Activated naive CD4-positive, alpha-beta T cell treated with anti-CD3 and anti-CD28 coated beads, Interleukin-2, amount 50 U/mL, for 24 hours (primary cell): ENCODE results near the gene OR10K2.
"Not testable (repeated sequence)": the region's sequence is repeated elsewhere in the genome, so short reads cannot be mapped to it uniquely, and the experiment has no call there.

Source experiments
- H3K27ac Mint-ChIP-seq: one replicate; pipeline ENCODE4 v1.8.0; 2021; ENCODE audit warnings: mild to moderate bottlenecking, mixed read lengths
- H3K27me3 Mint-ChIP-seq: one replicate; pipeline ENCODE4 v1.8.0; 2021; ENCODE audit warnings: mixed read lengths
- H3K36me3 Mint-ChIP-seq: one replicate; pipeline ENCODE4 v1.8.0; 2021; ENCODE audit warnings: mixed read lengths
- H3K4me1 Mint-ChIP-seq: one replicate; pipeline ENCODE4 v1.8.0; 2021; ENCODE audit warnings: mixed read lengths
- H3K4me3 Mint-ChIP-seq: one replicate; pipeline ENCODE4 v1.8.0; 2021; ENCODE audit warnings: mild to moderate bottlenecking, mixed read lengths
- H3K9me3 Mint-ChIP-seq: one replicate; pipeline ENCODE4 v1.8.0; 2021; ENCODE audit warnings: mixed read lengths

OR10K2 gene

DNA sequence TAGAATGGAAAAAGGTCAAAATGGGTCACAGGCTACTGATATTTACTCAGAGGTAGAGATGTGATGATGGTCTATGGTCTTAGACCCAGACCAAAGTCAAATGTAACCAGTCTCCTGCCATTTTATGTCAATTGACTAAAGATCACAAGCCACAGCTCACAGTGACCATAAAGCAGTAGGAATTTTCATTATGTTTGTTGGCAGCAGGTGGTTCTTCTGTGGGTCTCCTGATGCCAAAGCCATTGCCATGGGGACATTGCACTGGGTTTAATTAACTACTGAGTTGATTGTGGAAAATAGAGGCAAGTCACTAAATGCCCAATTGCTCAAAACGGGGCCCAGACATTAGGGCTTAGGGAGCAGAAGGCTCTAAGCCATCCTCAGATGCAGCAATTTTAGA, at the start of gene OR10K2:
Gene OR10K2 (minus strand): TSS at position 101 of the 400 bp plus-strand sequence. CDS start 5,371 bp downstream, outside the sequence.
- H3K9me3 Mint-ChIP-seq = no peaks in the 10 kb centered on the region

GRCh38 chr1:158471920-158472319, 45.9 kb upstream of the OR10K2 start, which contains the start of gene OR10R2:
Gene OR10R2 (plus strand): TSS chr1:158472220. CDS start chr1:158472326, 106 bp downstream.
- H3K36me3 Mint-ChIP-seq = no peaks in the 10 kb centered on the region
- no peak within 1 kb of the TSS for H3K27ac Mint-ChIP-seq
- H3K4me3 Mint-ChIP-seq = no peak within 1 kb of the TSS
- no peaks in the 10 kb centered on the region for H3K9me3 Mint-ChIP-seq
- peaks cover 14% of the 10 kb centered on the region for H3K27me3 Mint-ChIP-seq
- no peaks in the 10 kb centered on the region for H3K4me1 Mint-ChIP-seq

More for the DNA sequence above, at the start of gene OR10K2:
- peaks cover 6% of the 10 kb centered on the region for H3K27me3 Mint-ChIP-seq
- no peak within 1 kb of the TSS for H3K27ac Mint-ChIP-seq
- peaks cover 1% of the 10 kb centered on the region for H3K36me3 Mint-ChIP-seq
- H3K4me3 Mint-ChIP-seq = no peak within 1 kb of the TSS
- H3K4me1 Mint-ChIP-seq = no peaks in the 10 kb centered on the region

DNA sequence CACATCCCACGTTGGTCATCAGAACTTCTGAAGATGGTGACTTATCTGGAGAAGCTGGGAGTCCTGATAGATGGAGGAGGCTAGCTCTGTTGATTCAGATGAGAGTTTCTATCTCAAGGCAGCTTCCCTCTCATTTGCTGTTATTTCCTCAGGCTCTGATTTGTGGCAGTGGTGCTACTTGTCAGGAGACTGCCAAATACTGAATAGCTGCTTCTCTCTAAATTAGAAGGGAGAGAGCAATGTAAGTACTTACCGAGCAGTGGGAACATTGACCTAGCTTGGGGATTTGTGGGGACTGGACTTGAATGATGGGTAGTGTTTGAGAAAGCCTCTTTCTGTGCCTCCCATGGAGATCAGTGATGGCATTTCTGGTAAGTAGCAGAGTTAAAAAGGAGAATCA, 35.5 kb upstream of the OR10K2 start, which contains the start of gene OR10K1:
Gene OR10K1 (plus strand): TSS at position 301 of the 400 bp plus-strand sequence. CDS start 3,728 bp downstream, outside the sequence.
- Mint-ChIP-seq H3K4me3 (no peak within 1 kb of the TSS), H3K9me3 (no peaks in the 10 kb centered on the region), H3K36me3 (no peaks in the 10 kb centered on the region), H3K27me3 (peaks cover 8% of the 10 kb centered on the region), H3K4me1 (no peaks in the 10 kb centered on the region), H3K27ac (no peak within 1 kb of the TSS)

GRCh38 chr1:158458263-158458662, 32.2 kb upstream of the OR10K2 start:
- H3K27ac Mint-ChIP-seq = no peak overlapping the region
- H3K27me3 Mint-ChIP-seq = peaks cover 12% of the 10 kb centered on the region
- H3K4me3 Mint-ChIP-seq = no peak overlapping the region
- no peaks in the 10 kb centered on the region for H3K36me3 Mint-ChIP-seq
- H3K4me1 Mint-ChIP-seq = no peaks in the 10 kb centered on the region
- H3K9me3 Mint-ChIP-seq = no peaks in the 10 kb centered on the region

- Mint-ChIP-seq H3K4me1 (no peaks in the 10 kb centered on the region), H3K36me3 (no peaks in the 10 kb centered on the region), H3K4me3 (no peak overlapping the region), H3K9me3 (no peaks in the 10 kb centered on the region), H3K27ac (no peak overlapping the region), H3K27me3 (peaks cover 12% of the 10 kb centered on the region)
Observed at GRCh38 chr1:158457246-158457645, 31.2 kb upstream of the OR10K2 start.

DNA sequence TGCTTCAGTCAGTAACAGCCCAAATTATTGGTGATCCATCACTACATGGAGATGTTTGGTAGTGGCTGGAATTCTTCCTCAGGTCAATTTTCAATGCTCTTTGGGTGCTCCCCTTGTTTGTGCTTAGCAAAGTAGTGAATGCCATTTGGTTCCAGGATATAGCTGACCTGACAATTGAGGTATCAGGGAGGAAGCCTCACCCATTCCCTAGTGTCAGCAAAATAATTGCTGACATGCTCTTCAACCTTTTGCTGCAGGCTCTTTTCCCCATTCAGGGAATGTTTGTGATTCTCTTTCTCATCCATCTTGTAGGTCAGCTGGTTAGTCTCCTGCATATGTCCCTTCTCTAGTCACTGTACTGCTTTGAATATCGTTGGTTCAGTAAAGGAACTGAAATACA, 28.5 kb upstream of the OR10K2 start:
- no peaks in the 10 kb centered on the region for H3K4me1 Mint-ChIP-seq
- H3K9me3 Mint-ChIP-seq = peaks cover 7% of the 10 kb centered on the region
- H3K4me3 Mint-ChIP-seq = no peak overlapping the region
- no peak overlapping the region for H3K27ac Mint-ChIP-seq
- H3K36me3 Mint-ChIP-seq = peaks cover 2% of the 10 kb centered on the region
- peaks cover 15% of the 10 kb centered on the region for H3K27me3 Mint-ChIP-seq

GRCh38 chr1:158445376-158445775, 19.3 kb upstream of the OR10K2 start:
- Mint-ChIP-seq H3K27me3 (peaks cover 18% of the 10 kb centered on the region), H3K9me3 (no peaks in the 10 kb centered on the region), H3K27ac (no peak overlapping the region), H3K36me3 (no peaks in the 10 kb centered on the region), H3K4me1 (no peaks in the 10 kb centered on the region), H3K4me3 (no peak overlapping the region)

GRCh38 chr1:158434741-158435140, 8.7 kb upstream of the OR10K2 start:
- no peak overlapping the region for H3K4me3 Mint-ChIP-seq
- H3K9me3 Mint-ChIP-seq = peaks cover 4% of the 10 kb centered on the region
- no peaks in the 10 kb centered on the region for H3K4me1 Mint-ChIP-seq
- H3K27me3 Mint-ChIP-seq = peaks cover 30% of the 10 kb centered on the region
- peaks cover 2% of the 10 kb centered on the region for H3K36me3 Mint-ChIP-seq
- no peak overlapping the region for H3K27ac Mint-ChIP-seq

GRCh38 chr1:158430163-158430562, 4.1 kb upstream of the OR10K2 start:
- H3K27ac Mint-ChIP-seq, H3K9me3 Mint-ChIP-seq, H3K4me3 Mint-ChIP-seq, H3K4me1 Mint-ChIP-seq, H3K36me3 Mint-ChIP-seq: not testable (repeated sequence)
- peaks cover 17% of the 10 kb centered on the region for H3K27me3 Mint-ChIP-seq

GRCh38 chr1:158425027-158425426, 1.0 kb downstream of the OR10K2 start:
- peaks cover 1% of the 10 kb centered on the region for H3K36me3 Mint-ChIP-seq
- H3K4me3 Mint-ChIP-seq = no peak overlapping the region
- H3K4me1 Mint-ChIP-seq = no peaks in the 10 kb centered on the region
- no peak overlapping the region for H3K27ac Mint-ChIP-seq
- no peaks in the 10 kb centered on the region for H3K9me3 Mint-ChIP-seq
- H3K27me3 Mint-ChIP-seq = peaks cover 8% of the 10 kb centered on the region

GRCh38 chr1:158422212-158422611, 3.8 kb downstream of the OR10K2 start:
- H3K27me3 Mint-ChIP-seq = peaks cover 7% of the 10 kb centered on the region
- no peaks in the 10 kb centered on the region for H3K9me3 Mint-ChIP-seq
- H3K27ac Mint-ChIP-seq = no peak overlapping the region
- H3K36me3 Mint-ChIP-seq = no peaks in the 10 kb centered on the region
- H3K4me3 Mint-ChIP-seq = no peak overlapping the region
- H3K4me1 Mint-ChIP-seq = no peaks in the 10 kb centered on the region

GRCh38 chr1:158417586-158417985, 8.5 kb downstream of the OR10K2 start:
- Mint-ChIP-seq H3K4me1 (no peaks in the 10 kb centered on the region), H3K27me3 (peaks cover 10% of the 10 kb centered on the region), H3K27ac (no peak overlapping the region), H3K4me3 (no peak overlapping the region), H3K36me3 (no peaks in the 10 kb centered on the region), H3K9me3 (no peaks in the 10 kb centered on the region)

DNA sequence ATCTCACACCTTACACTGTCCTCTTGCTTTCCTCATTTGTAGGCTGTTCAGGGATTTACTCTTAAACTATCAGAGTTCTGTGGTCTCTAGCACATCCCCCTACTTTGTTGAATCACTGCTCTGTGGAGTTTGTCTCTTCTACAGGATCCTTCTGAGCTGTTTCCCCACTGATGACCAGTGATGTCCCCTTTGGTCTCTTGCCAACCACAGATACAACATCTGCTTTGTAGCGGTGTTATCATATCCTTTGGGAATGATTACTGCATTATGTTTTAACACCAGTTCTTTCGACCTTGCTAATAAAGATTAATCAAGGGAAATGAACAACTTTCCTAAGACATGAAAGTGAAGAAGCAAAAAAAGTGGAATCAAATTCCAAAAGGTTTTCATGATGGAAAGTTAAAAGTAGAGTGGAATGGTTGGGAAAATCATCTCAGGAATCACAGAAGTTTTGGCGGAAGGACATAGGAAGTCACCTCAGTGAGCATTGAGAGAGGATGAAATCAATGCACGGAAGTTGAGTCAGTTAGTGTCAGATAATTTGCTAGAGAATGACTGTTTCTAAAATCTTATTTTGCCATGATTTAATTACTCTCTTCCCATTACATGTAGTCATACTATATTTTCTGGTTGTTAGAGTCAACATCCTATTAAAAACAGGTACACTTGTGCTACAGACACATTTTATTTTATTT, 11.2 kb downstream of the OR10K2 start:
- no peaks in the 10 kb centered on the region for H3K36me3 Mint-ChIP-seq
- H3K4me1 Mint-ChIP-seq = no peaks in the 10 kb centered on the region
- H3K27ac Mint-ChIP-seq = no peak overlapping the region
- H3K4me3 Mint-ChIP-seq = no peak overlapping the region
- no peaks in the 10 kb centered on the region for H3K9me3 Mint-ChIP-seq
- peaks cover 3% of the 10 kb centered on the region for H3K27me3 Mint-ChIP-seq

- Mint-ChIP-seq H3K9me3 (no peaks in the 10 kb centered on the region), H3K27ac (no peak overlapping the region), H3K27me3 (peaks cover 8% of the 10 kb centered on the region), H3K36me3 (no peaks in the 10 kb centered on the region), H3K4me1 (no peaks in the 10 kb centered on the region), H3K4me3 (no peak overlapping the region)
Observed at GRCh38 chr1:158407092-158407491, 18.9 kb downstream of the OR10K2 start.

DNA sequence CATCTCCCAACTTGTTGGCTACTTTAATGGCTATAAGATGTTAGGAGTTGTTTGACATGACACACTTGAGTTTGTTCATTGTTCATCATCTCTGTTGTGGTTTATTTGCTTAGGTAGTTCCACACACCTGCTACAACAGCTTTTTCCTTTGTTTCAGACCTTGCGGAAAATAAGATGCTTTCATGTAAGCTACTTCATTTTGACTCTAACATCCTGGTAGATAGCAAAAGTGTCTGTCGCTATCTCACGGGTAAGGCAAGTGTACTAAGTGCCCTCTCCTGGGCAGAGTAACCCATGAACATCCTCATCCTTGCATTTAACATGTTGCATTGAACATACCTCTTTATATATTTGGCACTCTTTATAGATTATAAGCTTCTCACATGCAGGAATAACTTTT, 25.2 kb downstream of the OR10K2 start:
- Mint-ChIP-seq H3K9me3 (no peaks in the 10 kb centered on the region), H3K36me3 (no peaks in the 10 kb centered on the region), H3K27me3 (peaks cover 19% of the 10 kb centered on the region), H3K27ac (no peak overlapping the region), H3K4me3 (no peak overlapping the region), H3K4me1 (no peaks in the 10 kb centered on the region)

- Mint-ChIP-seq H3K9me3 (no peaks in the 10 kb centered on the region), H3K27ac (no peak within 1 kb of the TSS)
Observed at GRCh38 chr1:158398818-158399514, 27.1 kb downstream of the OR10K2 start, which contains the start of gene OR10T2. Gene OR10T2 (minus strand): TSS chr1:158399466. CDS start chr1:158399466, 0 bp downstream.

More at GRCh38 chr1:158398818-158399514, 27.1 kb downstream of the OR10K2 start, which contains the start of gene OR10T2:
- peaks cover 15% of the 10 kb centered on the region for H3K27me3 Mint-ChIP-seq
- no peaks in the 10 kb centered on the region for H3K4me1 Mint-ChIP-seq
- no peak within 1 kb of the TSS for H3K4me3 Mint-ChIP-seq
- no peaks in the 10 kb centered on the region for H3K36me3 Mint-ChIP-seq
